IMR-90 (cell line): ENCODE results near the gene EFNA5. TPM values are rescaled to one million over a fixed set of nuclear protein-coding genes. Genes with fewer than 3 reads are reported as not detected.

Experiments used
- ATAC-seq: fragments of 200-7000 bp; cut with Tn5 transposase; 2 replicates; pipeline ENCODE4 v1.9.1; 2020; ENCODE audit warnings: low read depth, mild to moderate bottlenecking, moderate library complexity
- BruUV-seq: library from RNA; stranded (reverse); fragments of 400-500 nt; replicated peaks from 2 replicates; lab custom pipeline; 2021; lab: Mats Ljungman, UMichigan
- CTCF ChIA-PET: fragments of 300-600 bp; formaldehyde crosslinking; extraction: SDS; loops from one replicate; lab custom pipeline; 2021; ENCODE audit warnings: antibody characterized with exemption; lab: Yijun Ruan, JAX
- POLR2A ChIA-PET: fragments of 300-600 bp; sonication (Branson Sonifier 250); formaldehyde crosslinking; loops from one replicate; lab custom pipeline; 2022; ENCODE audit warnings: antibody characterized with exemption; ENCODE audit not compliant: unreplicated experiment; lab: Charles Lee
- DNase-seq: peaks from one replicate; pipeline ENCODE4 v3.0.0; 2013
- H2AFZ ChIP-seq: replicated peaks from 2 replicates; pipeline ENCODE3; 2013; ENCODE audit warnings: low read length, mild to moderate bottlenecking; ENCODE audit not compliant: poor library complexity
- H2AK5ac ChIP-seq: 2 replicates; pipeline ENCODE4 v1.6.1; 2013; ENCODE audit warnings: low read depth, low read length, inconsistent platforms
- H2AK9ac ChIP-seq: replicated peaks from 2 replicates; pipeline ENCODE3; 2013; ENCODE audit warnings: mild to moderate bottlenecking, low read depth, low read length, moderate library complexity; ENCODE audit not compliant: poor library complexity
- H2BK120ac ChIP-seq: 2 replicates; pipeline ENCODE4 v1.6.1; 2013; ENCODE audit warnings: low read depth, low read length, inconsistent platforms
- H2BK15ac ChIP-seq: 3 replicates; pipeline ENCODE4 v1.6.1; 2013; ENCODE audit warnings: low read depth, low read length, inconsistent platforms
- H2BK20ac ChIP-seq: 2 replicates; pipeline ENCODE4 v1.6.1; 2013; ENCODE audit warnings: low read depth, mild to moderate bottlenecking, inconsistent platforms, low read length, moderate library complexity
- H2BK5ac ChIP-seq: 2 replicates; pipeline ENCODE4 v1.6.1; 2013; ENCODE audit warnings: mild to moderate bottlenecking, low read depth, low read length, inconsistent platforms; ENCODE audit not compliant: poor library complexity, severe bottlenecking
- H3K14ac ChIP-seq: replicated peaks from 2 replicates; pipeline ENCODE4 v1.6.1; 2013; ENCODE audit warnings: low read depth, low read length, inconsistent platforms
- H3K18ac ChIP-seq: 2 replicates; pipeline ENCODE4 v1.6.1; 2013; ENCODE audit warnings: low read depth, low read length, control low read depth
- H3K23ac ChIP-seq: 2 replicates; pipeline ENCODE4 v1.6.1; 2013; ENCODE audit warnings: low read depth, low read length, inconsistent platforms
- H3K27ac ChIP-seq: 2 replicates; pipeline ENCODE4 v1.5.1; 2013; ENCODE audit warnings: mild to moderate bottlenecking, control low read depth, low read length; ENCODE audit not compliant: insufficient read depth
- H3K27me3 ChIP-seq: 2 replicates; pipeline ENCODE4 v1.6.1; 2013; ENCODE audit warnings: low read length; ENCODE audit not compliant: control insufficient read depth, insufficient read depth
- H3K36me3 ChIP-seq: 2 replicates; pipeline ENCODE4 v1.6.1; 2013; ENCODE audit warnings: low read length, mixed read lengths; ENCODE audit not compliant: control insufficient read depth, insufficient read depth
- H3K4ac ChIP-seq: 2 replicates; pipeline ENCODE4 v1.6.1; 2013; ENCODE audit warnings: low read depth, low read length, inconsistent platforms
- H3K4me1 ChIP-seq: 2 replicates; pipeline ENCODE4 v1.6.1; 2013; ENCODE audit warnings: low read length, mixed read lengths; ENCODE audit not compliant: control insufficient read depth, insufficient read depth
- H3K4me2 ChIP-seq: 2 replicates; pipeline ENCODE4 v1.6.1; 2013; ENCODE audit warnings: low read depth, mild to moderate bottlenecking, control low read depth, low read length, moderate library complexity
- H3K4me3 ChIP-seq: 2 replicates; pipeline ENCODE4 v1.5.1; 2013; ENCODE audit warnings: low read depth, mild to moderate bottlenecking, control low read depth, low read length, moderate library complexity; ENCODE audit not compliant: insufficient read depth
- H3K56ac ChIP-seq: 2 replicates; pipeline ENCODE4 v1.6.1; 2013; ENCODE audit warnings: low read length, inconsistent platforms; ENCODE audit not compliant: insufficient read depth; ENCODE audit errors: extremely low read depth
- H3K79me1 ChIP-seq, 2 experiments: 2 replicates each; pipeline ENCODE4 v1.6.1; 2013; ENCODE audit warnings: low read length in 2 of 2, inconsistent platforms in 1 of 2, low read depth in 1 of 2
- H3K9ac ChIP-seq: 2 replicates; pipeline ENCODE4 v1.6.1; 2013; ENCODE audit warnings: low read depth, low read length, control low read depth
- H3K9me1 ChIP-seq: 2 replicates; pipeline ENCODE4 v1.6.1; 2013; ENCODE audit warnings: low read length, inconsistent platforms; ENCODE audit not compliant: insufficient read depth
- H3K9me3 ChIP-seq: 2 replicates; pipeline ENCODE4 v1.6.1; 2013; ENCODE audit warnings: low read length; ENCODE audit not compliant: control insufficient read depth, insufficient read depth
- H4K20me1 ChIP-seq: 2 replicates; pipeline ENCODE4 v1.6.1; 2013; ENCODE audit warnings: low read length, inconsistent platforms; ENCODE audit not compliant: insufficient read depth
- H4K5ac ChIP-seq: 2 replicates; pipeline ENCODE4 v1.6.1; 2013; ENCODE audit warnings: mild to moderate bottlenecking, low read depth, low read length, control low read depth
- H4K8ac ChIP-seq, 2 experiments: 2 replicates each; pipeline ENCODE4 v1.6.1; 2013; ENCODE audit warnings: low read depth in 2 of 2, low read length in 2 of 2, control low read depth in 1 of 2, inconsistent platforms in 1 of 2
- H4K91ac ChIP-seq: 2 replicates; pipeline ENCODE4 v1.6.1; 2013; ENCODE audit warnings: low read depth, low read length, inconsistent platforms; ENCODE audit not compliant: insufficient read depth
- BHLHE40 ChIP-seq: fragments of 150-350 bp; IDR thresholded peaks from 2 replicates; pipeline ENCODE4 v1.6.1; 2016; ENCODE audit warnings: mild to moderate bottlenecking, low read depth, low read length
- CEBPB ChIP-seq: IDR thresholded peaks from 2 replicates; pipeline ENCODE4 v1.6.1; 2012; ENCODE audit warnings: low read depth, low read length, improper control_type of control experiment
- POLR2A ChIP-seq: IDR thresholded peaks from 2 replicates; pipeline ENCODE4 v1.6.1; 2012; ENCODE audit warnings: mild to moderate bottlenecking, low read depth, low read length
- WGBS, 2 experiments: methylation state at CpG; one replicate each; pipeline versions ENCODE4 v1.1.5 to v1.1.7; 2013; ENCODE audit warnings: missing lambda C conversion rate in 2 of 2; ENCODE audit not compliant: insufficient read length in 1 of 2; ENCODE audit errors: extremely low coverage in 2 of 2; 5-methylcytosine and 5-hydroxymethylcytosine counted together
- dilution Hi-C: fragments of 300-500 bp; cut with HindIII; formaldehyde crosslinking; loops from one replicate; pipeline ENCODE4 v1.14.3; 2018; ENCODE audit warnings: low sequenced_read_pairs; ENCODE audit not compliant: unreplicated experiment
- in situ Hi-C: fragments of 300-500 bp; cut with MboI; formaldehyde crosslinking; loops from 3 replicates; pipeline ENCODE4 v1.14.3; 2019; ENCODE audit warnings: low sequenced_read_pairs, inconsistent platforms, mixed read lengths
- intact Hi-C: fragments of 100-400 bp; cut with micrococcal nuclease; formaldehyde crosslinking; loops from 2 replicates; pipeline ENCODE4 v1.10.0; 2022
- polyA plus RNA-seq, 3 experiments: library from polyadenylated mRNA; depleted of rRNA; stranded (reverse); fragments of >200 nt; gene quantifications; 2 replicates each; pipeline ENCODE4 v1.2.3, GENCODE V29; 2012; ENCODE audit warnings: low replicate concordance in 1 of 3
- total RNA-seq: library from RNA; depleted of rRNA; stranded (reverse); fragments of >200 nt; gene quantifications from 2 replicates; pipeline ENCODE4 v1.2.3, GENCODE V29; 2012

The EFNA5 gene
- total and polyA plus RNA-seq, 2 of the 4 experiments (the other 2 are of a cell fraction): 1.5 to 1.6 TPM

- no peak for DNase-seq
- intact Hi-C loops: no loop called here
Measured at GRCh38 chr5:107580889-107581820, 89.6 kb downstream of the EFNA5 start.

More at GRCh38 chr5:107580889-107581820, 89.6 kb downstream of the EFNA5 start:
- 0 out of 2 replicates have a peak, but pooled peaks have one; percentile 19 for TF ChIP-seq CEBPB
- TF ChIP-seq BHLHE40: no peak
- TF ChIP-seq POLR2A: no peak
- Histone ChIP-seq H4K5ac (no peak overlapping the region), H2BK20ac (no peak overlapping the region), H3K4me2 (no peak overlapping the region), H3K9ac (no peak overlapping the region), H3K27ac (no peak overlapping the region), H3K9me3 (no peaks in the 10 kb centered on the region), H3K4ac (no peak overlapping the region), H2BK5ac (no peak overlapping the region), H4K8ac (no peak overlapping the region), H3K56ac (no peak overlapping the region), H3K14ac (no peak overlapping the region), H2BK15ac (no peak overlapping the region), H3K27me3 (no peaks in the 10 kb centered on the region), H2AK5ac (no peak overlapping the region), H2AK9ac (no peak overlapping the region), H3K9me1 (no peaks in the 10 kb centered on the region), H3K79me1 (no peaks in the 10 kb centered on the region), H3K23ac (no peak overlapping the region), H3K18ac (no peak overlapping the region), H3K4me1 (no peaks in the 10 kb centered on the region), H3K36me3 (no peaks in the 10 kb centered on the region), H3K4me3 (no peak overlapping the region), H2BK120ac (no peak overlapping the region), H4K20me1 (no peaks in the 10 kb centered on the region), H2AFZ (no peak overlapping the region), H4K91ac (no peak overlapping the region)
- in situ Hi-C loops (no loop called here), dilution Hi-C loops (no loop called here)
- ATAC-seq: peak; percentile 44; the same call in 1 of the 2 replicates
- no TSS peak for BruUV-seq
- POLR2A ChIA-PET: interaction anchor here (0.9 kb wide), 1 partner anchor 14 kb away, joined by 3 read pairs; no protein-coding TSS in a partner anchor
- 70% methylated on average over 2 of the region's 8 CpGs; no CpG with 5 or more reads in 1 of the 2 experiments for WGBS, 2 experiments
- CTCF ChIA-PET: interaction anchor here (0.8 to 2.1 kb wide), 2 partner anchors 9 to 18 kb away, joined by 3 to 7 read pairs; no protein-coding TSS in a partner anchor
